HG02759 (cell line): Measurements from ENCODE around the gene APPL2.

Source experiments
- ATAC-seq: cut with Tn5 transposase; IDR thresholded peaks from one replicate; pipeline ENCODE4 v1.9.1; 2021; ENCODE audit warnings: mild to moderate bottlenecking, moderate library complexity; ENCODE audit not compliant: unreplicated experiment

APPL2 gene, protein sequence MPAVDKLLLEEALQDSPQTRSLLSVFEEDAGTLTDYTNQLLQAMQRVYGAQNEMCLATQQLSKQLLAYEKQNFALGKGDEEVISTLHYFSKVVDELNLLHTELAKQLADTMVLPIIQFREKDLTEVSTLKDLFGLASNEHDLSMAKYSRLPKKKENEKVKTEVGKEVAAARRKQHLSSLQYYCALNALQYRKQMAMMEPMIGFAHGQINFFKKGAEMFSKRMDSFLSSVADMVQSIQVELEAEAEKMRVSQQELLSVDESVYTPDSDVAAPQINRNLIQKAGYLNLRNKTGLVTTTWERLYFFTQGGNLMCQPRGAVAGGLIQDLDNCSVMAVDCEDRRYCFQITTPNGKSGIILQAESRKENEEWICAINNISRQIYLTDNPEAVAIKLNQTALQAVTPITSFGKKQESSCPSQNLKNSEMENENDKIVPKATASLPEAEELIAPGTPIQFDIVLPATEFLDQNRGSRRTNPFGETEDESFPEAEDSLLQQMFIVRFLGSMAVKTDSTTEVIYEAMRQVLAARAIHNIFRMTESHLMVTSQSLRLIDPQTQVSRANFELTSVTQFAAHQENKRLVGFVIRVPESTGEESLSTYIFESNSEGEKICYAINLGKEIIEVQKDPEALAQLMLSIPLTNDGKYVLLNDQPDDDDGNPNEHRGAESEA

DNA sequence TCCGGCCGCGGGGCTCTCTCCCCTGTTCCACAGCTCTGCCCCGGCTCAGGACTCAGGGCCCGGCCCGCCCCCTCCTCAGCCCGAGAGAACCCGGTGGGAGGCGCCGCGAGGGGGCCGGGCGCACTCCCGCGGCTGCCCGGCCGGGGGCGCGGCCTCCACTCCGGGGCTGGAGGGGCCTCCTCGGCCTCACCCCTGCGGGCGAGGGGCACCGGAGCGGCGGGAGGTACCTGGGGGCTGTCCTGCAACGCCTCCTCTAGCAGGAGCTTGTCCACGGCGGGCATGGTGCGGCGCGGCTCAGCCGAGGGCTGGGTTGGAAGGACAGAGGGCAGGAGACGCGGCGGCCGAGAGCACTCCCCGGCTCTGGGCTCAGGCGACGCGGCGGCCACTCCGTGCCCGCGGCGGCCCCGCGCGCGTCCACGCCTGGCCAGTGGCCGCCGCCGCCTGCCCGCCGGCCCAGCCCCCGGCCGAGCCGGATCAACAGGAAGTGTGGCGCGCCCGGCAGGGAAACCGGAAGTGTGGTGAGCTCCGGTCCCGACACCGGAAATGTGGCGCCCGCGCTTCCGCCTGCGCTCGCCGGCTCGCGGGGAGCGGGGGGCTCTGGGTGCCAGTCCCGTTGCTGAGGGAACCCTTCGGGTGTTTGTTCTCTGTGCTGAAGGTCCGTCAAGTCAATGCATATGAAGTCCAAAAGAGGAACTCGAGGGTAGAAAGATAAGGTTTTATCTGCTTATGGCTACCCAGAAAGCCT is at the start of gene APPL2:
TSS of gene APPL2 (minus strand) at position 443 of the 745 bp plus-strand sequence. CDS start at position 281, 162 bp downstream.
- ATAC-seq, result peak; percentile 89

DNA sequence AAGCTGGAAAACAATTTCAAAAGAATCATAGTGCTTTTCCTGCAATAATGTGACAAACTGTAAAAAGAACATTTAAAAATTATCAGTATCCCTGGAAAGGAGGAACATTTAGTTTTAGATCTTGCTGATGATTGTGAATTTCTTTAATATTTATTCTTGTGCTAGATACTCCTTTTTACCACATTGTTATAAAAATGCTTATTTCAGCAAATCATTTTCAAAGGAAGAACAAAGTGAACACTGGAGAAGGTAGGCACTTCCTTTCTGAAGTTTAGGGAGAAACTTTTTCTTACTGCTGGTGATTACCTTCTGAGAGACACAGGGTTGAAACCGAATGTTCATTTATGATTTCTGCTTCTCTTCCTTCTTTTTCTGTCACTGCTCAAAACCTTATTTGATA is 49.4 kb upstream of the APPL2 start:
- no peak for ATAC-seq

DNA sequence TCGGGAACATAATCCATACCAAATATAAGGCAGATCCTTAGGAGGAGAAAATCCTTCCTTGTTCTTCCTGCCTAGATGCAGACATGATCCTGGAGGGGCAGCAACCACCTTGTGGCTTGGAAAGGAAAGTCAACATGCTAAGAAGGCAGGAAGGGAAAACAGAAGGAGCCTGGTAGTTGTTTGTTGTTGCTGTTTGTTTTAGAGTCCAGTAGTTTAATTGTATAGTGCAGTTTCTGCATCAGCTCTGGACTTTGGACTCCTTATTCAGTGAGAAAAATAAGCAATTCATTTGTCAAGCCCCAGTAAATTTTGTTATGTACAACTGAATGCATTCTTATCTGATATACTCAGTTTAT is 45.7 kb upstream of the APPL2 start:
- ATAC-seq, result no peak

DNA sequence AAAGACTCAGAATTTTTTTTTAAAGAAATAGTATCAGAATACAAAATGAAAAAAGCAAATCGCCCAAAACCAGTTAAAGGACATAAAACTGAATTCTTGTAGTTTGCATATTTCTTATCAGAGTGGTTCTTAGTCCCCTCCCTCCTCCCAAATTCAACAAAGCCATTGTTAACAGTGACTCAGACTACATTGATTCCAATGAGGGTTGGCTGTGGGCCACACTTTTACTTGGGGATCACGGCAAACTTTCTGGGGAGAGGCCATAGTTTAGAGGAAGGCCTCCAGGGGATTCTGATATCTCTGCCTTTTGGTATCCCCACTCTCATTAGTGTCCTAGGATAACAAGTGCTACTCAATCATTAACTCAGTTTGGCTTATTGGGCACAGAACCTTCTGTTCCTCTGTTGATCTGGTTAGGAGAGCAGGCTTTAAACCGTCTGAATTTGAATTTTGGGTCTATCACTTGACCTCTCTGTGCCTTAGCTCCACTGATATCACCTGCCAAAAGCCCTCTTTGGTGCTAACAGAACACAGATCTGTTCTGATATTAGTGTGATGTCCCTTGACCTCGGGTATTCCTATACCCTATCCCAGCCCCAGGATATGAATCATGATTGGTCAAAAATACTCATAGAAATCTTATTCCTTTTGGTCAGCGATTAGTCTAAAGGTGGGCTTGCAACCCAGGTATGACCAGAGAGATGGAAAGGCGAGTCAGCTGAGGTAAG is 45.2 kb upstream of the APPL2 start:
- ATAC-seq, result no peak

DNA sequence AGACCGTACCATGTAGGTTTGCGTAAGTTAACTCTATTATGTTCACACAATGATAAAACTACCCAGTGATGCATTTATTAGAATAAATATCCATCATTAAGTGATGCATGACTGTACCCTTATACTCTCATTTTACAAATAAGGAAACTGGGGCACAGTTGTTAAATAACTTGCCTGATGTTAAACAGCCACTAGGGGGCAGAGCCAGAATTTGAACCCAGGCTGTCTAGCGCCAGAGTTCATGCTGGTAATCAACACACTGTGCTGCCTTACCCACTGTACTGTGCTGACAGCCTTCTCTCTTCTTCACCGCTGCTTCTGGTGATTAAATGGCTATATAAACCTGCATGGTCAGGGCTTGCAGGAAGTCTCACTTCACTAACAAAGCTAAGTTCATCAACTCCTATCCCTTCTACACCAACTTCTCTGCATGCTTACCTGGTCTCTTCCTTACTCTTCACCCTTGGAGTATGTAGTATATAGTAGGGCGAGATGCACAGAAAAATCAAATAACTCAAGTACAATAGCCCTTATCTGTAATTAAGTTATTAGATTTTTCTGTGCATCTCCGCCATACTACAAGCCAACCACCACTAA is 43.6 kb upstream of the APPL2 start:
- no peak for ATAC-seq

DNA sequence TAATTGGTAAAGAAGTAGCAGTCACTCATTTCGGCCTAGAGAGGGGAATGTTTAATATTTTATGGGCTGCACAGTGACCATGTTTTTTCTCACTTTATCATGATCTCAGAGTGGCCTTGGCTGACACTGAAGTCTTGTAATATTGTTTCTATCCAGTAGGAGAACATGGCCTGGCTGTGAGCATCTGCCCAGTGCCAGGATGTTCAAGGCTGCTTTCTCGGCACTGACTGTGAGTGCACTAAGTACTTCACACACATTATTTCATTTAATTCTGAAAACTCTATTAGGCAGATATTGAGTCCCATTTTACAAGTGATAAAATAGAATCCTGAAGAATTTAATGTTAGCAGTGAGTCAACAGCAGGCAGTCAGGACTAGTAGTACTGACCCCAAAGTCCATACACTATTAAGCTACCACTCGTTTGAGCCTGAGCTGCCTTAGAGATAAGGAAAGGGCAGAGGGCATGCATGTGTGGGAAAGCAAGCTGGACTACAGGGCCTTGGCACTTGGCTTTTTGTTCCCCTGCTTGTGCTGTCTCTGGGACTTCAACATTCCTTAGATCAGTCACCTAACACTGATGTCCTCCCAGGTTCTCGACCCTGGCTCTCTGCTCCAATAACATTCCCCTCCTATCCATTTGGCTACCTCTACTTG is 42.2 kb upstream of the APPL2 start:
- no peak for ATAC-seq

DNA sequence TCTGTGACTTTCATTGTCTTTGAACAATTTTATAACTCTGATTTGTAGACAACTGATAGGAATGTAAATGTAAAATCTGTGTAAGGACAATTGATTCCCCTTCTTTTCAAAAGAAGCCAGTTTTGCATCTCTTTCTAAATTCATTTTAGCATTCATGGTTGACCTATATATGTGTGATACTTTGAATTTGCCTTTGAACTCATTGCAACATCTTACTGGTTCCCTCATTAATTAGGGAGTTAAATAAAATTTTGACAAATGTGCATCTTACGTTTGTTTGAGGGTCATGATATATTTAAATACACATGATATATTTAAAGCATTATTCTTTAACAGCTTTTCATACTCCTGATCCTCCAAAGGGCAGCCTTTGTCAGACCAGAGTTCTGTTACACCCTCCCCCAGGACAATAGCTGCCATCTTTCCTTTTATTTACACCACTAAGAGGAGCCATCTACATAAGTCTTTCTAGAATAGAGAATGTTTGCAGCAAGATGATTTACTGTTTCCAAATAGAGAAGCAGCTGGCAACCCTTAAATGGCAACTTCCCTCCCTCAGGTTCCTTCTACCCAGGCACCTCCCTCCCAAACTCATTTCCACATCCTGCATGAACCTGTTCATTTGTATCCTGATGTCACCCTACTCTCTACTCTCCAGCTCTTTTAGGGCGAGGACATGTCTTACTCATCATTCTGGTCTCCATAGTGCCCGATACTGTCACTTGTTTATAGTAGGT is 40.2 kb upstream of the APPL2 start:
- no peak for ATAC-seq

DNA sequence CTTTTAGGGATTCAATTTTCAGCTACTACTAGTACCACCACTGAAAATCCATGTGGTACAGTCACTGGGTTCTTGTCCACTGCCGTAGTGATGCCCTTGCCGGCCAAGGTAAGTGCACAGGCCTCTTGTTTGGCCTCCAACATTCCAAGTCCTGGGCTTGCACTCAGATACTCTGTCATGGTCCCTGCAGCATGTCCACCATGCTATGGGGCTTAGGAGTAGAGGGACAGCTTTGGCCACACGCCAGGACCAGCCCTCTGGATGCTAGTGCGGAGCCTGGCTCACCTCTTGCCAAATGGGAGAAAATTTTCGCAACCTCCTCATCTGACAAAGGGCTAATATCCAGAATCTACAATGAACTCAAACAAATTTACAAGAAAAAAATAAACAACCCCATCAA is 38.6 kb upstream of the APPL2 start:
- ATAC-seq, result no peak

DNA sequence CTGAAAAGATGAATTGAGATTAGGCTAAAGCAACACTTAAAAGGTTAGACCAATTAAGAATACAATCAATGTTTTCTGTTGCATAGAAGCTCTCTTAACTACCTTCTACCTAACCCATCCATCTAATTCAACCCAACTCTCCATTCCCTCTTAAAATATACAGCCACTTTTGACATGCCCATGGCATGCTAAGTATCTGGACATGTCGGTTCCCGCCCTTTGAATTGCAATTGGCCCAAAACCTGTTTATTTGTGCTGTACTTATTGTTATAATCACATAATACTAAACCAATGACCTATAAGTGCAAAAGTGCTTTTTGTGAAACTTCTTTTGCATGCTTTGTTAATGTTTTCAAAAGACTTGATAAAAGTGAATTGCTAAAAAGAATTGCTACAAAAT is 37.6 kb upstream of the APPL2 start:
- no peak for ATAC-seq

DNA sequence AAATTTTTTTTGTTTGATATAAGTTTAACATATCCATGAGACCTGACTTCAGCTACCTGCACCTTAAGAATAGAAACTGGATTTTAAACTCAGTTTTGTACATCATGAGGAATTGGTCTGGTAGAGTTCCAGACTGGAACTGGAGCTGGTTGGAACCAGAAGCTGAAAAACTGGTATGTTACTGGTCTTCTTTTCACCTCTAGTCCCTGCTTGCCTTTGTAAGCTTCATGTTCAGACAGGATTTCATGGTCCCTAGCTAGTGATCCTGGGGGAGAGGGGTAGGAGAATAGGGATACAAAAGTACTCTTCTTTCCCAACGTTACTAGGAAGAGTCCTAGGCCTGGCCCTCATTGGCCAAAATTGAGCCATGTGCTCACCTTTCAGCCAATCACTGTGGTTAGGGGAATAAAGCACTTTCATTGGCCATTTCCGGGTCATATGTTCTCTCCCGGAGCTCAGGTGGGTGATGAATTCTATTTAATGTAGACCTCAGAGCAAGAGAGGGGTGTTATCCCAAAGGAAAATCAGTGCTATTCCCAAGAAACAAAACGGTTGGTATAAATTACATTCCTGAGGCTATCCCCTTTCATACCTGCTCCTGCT is 36.9 kb upstream of the APPL2 start:
- ATAC-seq, result no peak

DNA sequence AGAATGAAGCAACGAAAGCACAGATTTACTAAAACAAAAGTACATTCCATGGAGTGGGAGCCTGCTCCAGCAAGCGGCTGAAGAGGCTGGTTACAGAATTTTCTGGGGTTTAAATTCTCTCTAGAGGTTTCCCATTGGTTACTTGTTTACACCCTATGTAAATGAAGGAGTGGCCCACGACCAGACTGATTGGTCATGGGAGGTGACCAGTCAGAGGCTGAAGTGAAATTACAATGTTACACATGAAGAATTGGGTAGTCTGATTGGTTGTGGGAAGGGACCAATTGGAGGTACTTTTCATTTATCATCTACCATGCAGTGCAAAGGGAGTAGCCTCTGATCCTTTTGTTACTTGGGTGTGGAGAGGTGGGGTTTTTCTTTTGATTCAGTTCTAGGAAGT is 36.2 kb upstream of the APPL2 start:
- no peak for ATAC-seq

DNA sequence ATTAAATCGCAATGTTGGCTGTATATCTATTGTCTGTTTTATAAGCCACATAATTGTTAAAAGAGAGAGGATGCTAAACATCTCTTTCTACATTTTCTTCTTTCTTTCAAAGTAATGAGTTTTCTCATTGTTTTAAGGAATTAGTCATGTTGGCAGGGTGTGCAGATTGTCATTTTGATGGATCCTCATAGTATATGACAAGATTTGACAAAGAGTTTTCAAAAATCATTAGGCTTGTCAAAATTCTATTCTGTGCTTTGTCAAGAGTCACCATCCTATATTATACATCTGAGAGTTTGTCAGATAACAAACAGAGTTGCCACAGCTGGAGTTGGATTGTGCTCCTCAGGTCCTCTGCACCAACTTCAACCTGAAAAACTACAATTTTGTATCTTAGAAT is 35.4 kb upstream of the APPL2 start:
- ATAC-seq, result no peak

DNA sequence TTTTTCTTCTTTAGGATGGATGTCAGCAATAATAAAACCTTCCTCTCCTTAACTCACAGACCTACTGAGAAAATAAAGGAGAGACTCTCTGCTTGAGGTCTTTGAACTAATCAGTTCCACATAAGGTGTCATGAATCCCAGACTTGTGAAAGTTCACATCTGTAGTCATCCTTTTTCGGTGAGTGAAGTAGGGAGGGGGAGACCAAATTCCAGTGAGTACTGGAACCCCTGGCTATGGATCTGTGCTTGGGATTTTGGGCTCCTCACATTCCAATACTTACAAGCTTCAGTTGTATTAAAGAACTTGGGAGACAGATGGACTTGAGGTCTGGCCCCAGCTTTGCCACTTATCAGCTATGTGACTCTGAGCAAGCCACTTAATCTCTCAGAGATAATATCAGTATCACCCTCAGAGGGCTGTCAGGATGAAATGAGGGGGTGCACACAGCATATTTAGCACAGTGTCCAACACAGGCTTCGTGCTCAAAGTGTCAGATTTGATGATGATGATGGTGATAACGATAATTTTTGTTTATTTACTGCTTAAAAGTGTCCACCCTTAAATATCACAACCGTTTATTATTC is 34.8 kb upstream of the APPL2 start:
- ATAC-seq, result no peak

DNA sequence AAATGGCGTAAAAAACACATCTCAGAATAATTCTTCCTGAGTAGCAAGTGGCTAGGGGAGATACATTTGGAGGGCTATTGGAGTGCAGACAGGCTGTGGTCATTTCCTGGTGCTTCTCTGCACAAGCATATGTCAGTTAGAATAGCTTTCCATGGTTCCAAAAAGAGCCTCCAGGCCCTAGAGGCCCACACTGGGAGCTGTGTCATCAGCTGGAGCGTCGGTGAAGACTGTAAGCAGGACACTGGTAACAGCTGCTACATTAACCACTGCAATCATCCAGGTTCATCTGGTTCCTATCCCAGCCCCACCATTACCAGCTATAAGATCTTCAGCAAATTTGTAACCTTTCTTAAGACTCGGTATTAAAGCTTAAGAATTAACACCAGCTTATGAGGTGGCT is 31.7 kb upstream of the APPL2 start:
- no peak for ATAC-seq

DNA sequence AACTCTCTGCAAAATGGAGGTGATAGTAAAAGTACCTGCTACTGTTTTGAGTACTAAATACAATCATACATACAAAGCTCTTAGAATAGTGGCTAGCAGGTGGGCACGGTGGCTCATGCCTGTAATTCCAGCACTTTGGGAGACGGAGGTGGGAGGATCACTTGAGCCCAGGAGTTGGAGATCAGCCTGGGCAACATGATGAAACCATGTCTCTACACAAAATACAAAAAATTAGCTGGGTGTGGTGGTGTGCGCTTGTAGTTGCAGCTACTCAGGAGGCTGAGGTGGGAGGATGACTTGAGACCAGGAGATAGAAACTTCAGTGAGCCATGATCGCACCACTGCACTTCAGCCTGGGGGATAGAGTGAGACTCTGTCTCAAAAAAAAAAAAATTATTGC is 28.8 kb upstream of the APPL2 start:
- ATAC-seq, result no peak

DNA sequence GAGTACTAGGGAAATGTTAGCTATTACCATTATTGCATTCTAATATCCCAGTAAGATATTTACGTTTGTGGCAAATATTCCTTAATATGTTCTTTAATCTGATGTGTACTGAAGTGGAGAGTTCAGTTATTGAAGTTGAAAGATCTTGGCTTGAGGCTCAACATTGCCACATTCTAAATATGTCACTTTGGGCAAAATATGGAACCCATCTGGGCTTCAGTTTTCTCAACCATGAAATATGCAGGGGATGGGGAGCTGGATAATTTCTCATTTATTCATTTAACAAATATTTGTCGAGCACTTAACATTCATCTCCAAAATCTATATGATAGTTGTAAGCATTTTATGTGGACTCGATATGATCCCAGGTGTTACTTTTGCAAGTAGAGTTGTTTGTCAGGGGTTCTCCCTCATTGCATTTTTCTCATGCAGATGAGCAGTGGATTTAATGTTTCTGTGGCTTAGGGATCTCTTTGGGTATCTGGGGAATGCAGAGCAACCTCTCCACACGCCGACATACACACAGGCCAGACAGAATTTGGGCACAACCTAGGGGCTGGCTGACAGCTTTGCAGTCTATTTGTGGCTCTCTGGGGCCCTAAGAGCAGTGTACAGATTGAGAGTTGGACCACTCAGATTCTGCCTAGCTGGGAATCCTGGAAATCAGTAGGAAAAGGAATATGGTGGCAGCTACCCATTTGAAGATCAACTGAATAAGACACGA is 26.6 kb upstream of the APPL2 start:
- no peak for ATAC-seq

DNA sequence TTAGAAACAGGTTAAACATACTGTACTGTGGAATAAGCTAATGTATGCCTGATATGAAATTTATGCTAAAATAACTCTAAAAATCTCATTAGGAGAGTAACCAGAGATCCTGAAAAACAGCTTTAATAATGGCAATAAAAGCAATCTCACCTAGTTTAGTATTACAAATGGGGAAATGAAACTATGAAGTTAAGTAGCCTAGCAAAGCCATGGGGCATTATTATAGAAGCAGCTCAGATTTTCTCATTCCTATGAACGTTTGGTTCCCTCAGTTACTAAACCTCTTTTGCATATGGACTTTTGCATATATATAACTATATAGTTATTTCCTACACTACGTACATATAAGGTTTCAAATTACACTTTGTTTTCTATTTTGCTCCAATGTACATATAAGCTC is 25.0 kb upstream of the APPL2 start:
- ATAC-seq, result no peak

DNA sequence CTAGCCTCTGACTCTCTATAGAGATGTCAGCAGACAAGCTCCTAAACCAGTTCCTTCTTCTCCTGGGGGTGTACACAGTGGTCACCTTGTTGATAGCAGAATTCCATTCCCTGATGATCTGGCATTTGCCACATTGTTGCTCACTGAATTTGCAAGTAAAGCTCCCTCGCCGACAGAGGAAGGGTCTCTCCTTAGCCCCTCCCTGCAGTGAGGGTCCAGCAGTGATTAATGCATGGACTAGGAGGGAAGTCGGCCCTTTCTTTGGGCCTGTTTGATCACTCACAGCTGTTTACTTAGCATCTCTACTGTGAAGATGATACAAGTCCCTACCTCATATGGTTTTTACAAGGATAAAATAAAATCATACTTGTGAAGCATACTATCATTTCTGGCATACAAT is 23.3 kb upstream of the APPL2 start:
- ATAC-seq, result no peak
